Renal cortex interstitium (tissue), 11 donors: ENCODE measurements around the gene COQ8A. TPM values are rescaled to one million over a fixed set of nuclear protein-coding genes. Genes with fewer than 3 reads are reported as not detected.
"Not testable (repeated sequence)": the region's sequence is repeated elsewhere in the genome, so short reads cannot be mapped to it uniquely, and the experiment has no call there.

ENCODE experiments used
- DNase-seq, 11 donors: peaks; one replicate each; pipeline ENCODE4 v3.0.0-alpha.2; 2013; ENCODE audit warnings: low read depth in 9 of 11, low spot score in 4 of 11; ENCODE audit errors: extremely low read depth in 1 of 11
- polyA plus RNA-seq, 3 donors: library from polyadenylated mRNA; unstranded; fragments of 120-200 nt; gene quantifications; one replicate each; pipeline ENCODE4 v1.2.1, GENCODE V29; 2013; ENCODE audit not compliant: insufficient read length in 3 of 3

COQ8A gene
- polyA plus RNA-seq, 3 donors = 30.5 to 33.0 (median 31.2) TPM

- peak in 10 of 11 donors; percentile 15 to 46 (median 30) for DNase-seq
These were observed 27.4 kb upstream of the COQ8A start for GRCh38 chr1:226912587-226913176.

DNA sequence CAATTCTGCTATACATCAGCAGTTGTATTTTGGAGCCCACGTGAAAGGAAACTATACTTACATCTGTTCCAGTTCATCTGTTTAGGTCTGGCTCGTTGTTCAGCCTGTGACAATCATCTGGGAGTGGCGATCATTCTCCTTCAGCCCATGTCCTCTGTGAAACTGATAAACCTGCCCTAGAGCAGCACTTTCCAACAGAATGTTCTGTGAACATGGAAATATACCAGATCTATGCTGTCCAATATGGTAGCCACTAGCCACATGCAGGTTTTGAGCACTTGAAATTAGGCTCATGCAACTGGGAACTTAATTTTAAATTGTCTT, 24.5 kb upstream of the COQ8A start:
- DNase-seq = no peak

DNA sequence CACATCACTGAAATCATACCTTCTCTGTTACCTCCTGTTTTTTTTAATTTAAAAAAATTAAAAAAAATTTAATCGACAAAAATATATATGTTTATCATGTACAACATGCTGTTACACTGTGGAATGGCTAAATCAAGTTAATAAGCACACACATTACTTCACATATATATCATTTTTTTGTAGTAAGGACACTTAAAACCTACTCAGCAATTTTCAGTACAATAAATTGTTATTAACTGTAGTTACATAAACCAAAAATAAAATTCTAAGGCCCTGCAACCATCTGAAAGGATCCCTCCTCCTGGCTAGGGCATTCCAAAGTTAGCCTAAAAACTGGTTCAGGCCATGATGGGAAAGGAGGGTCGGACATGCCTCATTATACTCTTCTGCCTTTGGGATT, 23.6 kb upstream of the COQ8A start:
- DNase-seq = no peak

GRCh38 chr1:226919587-226919986, 20.5 kb upstream of the COQ8A start:
- no peak for DNase-seq

DNA sequence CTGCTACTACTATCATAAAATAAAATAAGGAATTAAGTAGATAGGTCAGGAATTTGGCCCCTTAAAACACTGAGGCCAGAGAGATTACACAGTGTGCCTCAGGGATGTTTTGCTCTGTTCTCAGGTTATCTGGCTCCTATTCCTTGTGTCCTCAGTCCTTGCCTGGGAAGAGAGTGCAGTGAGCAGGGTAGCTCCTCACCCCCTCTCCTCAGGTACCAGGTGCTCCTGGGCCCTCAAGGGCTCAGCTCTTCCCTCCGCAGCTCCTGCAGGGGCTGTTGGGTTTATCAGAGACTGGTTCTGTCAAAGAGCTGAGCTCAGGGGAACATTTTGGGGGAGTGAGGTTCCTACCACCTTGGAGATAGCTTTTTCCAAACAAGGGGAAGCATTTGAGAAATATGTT, 20.1 kb upstream of the COQ8A start:
- no peak for DNase-seq

GRCh38 chr1:226920446-226920894, 19.6 kb upstream of the COQ8A start:
- no peak for DNase-seq

GRCh38 chr1:226921504-226921903, 18.6 kb upstream of the COQ8A start:
- no peak for DNase-seq

DNA sequence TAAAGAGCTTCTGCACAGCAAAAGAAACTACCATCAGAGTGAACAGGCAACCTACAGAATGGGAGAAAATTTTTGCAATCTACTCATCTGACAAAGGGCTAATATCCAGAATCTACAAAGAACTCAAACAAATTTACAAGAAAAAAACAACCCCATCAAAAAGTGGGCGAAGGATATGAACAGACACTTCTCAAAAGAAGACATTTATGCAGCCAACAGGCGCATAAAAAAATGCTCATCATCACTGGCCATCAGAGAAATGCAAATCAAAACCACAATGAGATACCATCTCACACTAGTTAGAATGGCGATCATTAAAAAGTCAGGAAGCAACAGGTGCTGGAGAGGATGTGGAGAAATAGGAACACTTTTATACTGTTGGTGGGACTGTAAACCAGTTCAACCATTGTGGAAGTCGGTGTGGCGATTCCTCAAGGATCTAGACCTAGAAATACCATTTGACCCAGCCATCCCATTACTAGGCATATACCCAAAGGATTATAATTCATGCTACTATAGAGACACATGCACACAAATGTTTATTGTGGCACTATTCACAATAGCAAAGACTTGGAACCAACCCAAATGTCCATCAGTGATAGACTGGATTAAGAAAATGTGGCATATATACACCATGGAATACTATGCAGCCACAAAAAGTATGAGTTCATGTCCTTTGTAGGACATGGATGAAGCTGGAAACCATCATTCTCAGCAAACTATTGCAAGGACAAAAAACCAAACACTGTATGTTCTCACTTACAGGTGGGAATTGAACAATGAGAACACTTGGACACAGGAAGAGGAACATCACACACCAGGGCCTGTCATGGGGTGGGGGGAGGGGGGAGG, 10.6 kb upstream of the COQ8A start:
- not testable (repeated sequence) for DNase-seq

DNA sequence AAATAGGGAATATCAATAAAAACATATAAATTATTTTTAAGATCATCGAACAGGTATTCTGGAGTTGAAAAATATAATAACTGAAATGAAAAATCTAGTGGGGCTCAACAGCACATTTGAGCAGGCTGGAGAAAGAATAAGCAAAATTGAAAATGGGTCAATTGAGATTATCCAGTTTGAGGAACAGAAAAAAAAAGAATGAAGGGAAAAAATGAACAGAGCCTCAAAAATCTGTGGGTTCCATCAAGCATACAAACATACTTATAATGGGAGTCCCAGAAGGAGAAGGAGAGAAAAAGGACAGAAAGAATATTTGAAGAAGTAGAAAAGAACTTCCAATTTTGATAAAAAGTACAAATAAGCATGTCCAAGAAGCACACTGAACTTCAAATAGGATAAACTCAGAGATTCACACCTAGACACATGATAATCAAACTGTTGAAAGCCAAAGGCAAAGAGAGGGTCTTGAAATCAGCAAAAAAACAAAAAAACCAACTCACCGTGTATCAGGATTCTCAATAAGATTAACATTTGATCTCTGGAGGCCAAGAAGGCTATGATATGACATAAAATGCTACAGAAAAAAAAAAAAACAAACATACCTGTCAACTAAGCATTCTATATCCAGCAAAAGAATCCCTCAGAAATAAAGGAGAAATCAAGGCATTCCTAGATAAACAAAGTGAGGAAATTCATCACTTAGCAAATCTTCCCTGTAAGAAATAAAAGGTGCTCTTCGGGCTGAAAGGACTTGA, 5.4 kb upstream of the COQ8A start:
- DNase-seq = no peak

DNA sequence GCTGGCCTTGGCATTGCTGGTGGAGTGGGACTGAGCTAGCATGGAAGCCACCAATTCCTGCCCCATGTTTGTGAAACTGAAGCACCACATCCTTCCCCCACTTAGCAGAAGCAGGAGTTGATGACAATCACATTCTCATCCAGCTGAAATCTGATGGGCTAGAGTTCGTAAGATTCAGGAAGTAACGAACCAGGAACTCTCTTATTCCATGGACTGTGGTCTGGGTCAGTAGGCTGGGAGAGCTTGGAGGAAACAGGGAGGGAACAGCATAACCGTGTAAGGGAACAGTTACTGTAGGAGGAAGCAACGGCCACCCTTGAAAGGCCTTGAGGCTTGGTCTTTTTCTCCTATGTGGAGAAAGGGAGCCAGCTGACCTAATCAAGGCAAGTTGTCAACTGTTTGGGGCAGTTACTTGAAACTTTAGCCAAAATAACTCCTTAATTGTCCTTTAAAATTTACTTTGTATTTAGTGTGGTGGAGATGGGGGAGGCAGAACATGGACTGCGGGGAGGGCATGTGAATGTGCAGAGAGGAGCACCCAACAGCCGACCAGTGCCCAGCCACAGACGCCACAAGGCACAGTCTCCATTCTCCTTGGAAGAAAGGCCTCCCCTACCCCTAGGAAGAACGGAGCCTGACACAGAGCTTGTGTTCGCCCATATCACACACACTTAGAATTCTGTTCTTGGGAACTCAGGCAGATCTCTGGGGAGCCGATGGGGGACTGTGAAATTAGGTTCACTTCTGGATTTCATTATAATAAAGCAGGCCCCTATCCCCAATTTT, 2.0 kb upstream of the COQ8A start:
- no peak for DNase-seq

GRCh38 chr1:226938903-226939437, 1.1 kb upstream of the COQ8A start:
- no peak for DNase-seq

GRCh38 chr1:226939438-226940028, 561 bp upstream of the COQ8A start:
- peak in 6 of 11 donors; percentile 17 to 48 (median 30) for DNase-seq

- no peak for DNase-seq
These were observed 643 bp downstream of the COQ8A start for GRCh38 chr1:226940806-226941067.

DNA sequence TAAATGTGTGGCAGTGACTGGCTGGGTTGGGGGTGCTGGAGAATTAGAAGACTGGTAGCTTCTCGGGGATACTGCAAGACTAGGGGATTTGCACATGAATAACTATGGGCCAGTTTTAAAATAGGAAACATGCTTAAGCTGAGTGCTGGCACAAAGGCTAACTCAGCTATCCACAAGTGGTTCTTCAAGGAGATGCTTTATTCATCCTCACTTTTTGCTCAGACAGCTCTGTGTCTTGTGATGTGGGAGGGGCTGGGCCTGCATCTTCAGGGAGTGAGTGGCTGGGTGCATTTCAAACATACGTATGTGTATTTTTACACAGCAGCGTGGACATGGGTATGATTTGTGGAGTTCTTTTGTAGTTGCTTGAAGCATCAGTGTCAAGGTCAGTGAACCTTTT, 2.3 kb downstream of the COQ8A start:
- no peak for DNase-seq

- DNase-seq = no peak
These were observed 3.1 kb downstream of the COQ8A start for GRCh38 chr1:226943156-226943555.

GRCh38 chr1:226943927-226944326, 3.8 kb downstream of the COQ8A start:
- DNase-seq = no peak

DNA sequence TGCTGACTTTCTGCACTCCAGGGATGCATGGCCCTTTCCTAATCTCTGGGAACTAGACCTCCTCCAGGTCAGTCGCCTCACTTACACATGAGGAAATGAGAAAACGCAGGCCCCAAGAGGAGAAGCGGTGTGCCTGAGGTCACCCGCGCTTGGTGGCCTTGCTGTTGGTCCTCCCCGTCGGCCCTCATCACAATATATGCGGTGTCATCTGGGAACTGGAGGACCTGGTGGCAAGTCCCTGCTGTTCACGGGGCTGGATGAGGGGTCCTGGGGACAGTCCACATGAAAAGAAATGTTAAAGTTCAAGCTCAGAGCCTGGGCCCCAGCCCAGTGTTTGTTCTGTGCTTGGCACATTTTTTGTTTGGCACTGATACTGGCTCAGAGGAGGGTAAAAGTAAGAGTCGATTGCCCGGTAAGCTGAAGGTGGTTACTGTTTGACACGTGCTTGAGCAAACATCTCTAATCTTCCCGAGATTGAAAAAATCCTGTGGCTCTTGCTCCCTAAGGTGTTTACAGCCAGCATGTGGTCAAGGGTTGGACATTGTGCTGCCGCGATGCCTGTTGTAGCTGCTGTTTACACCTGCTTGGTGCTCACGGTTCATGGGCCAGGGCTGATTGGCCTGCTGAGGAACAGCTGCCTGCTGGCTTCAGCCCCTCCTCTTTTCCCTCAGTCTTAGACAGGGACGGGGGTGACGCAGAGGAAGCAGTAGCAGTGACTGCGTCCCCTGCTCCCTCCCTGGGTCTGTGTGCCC, 5.2 kb downstream of the COQ8A start:
- peak in 3 of 11 donors; percentile 15 to 37 (median 30) for DNase-seq

DNA sequence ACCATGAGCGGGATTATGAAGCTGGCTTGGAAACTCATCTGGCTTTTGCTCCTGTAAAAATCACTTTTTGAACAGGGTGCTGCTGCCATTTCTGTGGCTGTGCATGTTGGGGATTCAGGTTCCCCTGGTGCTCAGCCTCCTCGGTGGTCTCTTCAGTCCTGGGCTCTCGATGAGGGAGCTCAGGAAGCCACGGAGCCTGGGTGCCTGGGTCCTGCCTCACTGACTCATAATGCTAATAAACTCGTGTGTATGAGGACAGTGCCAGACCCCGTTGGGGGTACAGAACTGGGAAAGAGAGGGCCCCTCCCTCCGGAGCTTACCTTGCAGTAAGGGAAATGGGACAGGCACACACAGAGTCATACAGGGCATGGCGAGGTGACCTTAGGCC, 5.8 kb downstream of the COQ8A start:
- no peak for DNase-seq
